ENCODE measurements around the gene SREK1.

The SREK1 gene

DNA sequence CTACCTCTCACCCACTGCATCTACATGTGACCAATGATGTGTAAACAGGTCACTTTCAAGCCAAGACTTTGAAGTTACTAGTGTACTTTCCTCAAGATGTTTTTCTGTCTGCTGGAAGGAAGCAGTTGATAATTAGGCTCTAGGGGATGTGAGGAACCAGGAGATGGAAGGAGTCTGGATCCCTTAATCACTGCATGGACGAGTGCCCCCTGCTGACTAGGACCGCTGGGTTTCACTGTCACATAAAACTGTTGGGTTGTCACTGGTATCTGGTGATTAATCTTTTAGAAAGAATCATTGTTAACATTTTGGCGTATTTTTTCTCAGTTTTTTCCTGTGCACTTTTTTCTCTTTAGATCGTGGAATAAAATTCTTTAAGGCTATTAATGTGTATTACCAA, 79.5 kb downstream of the SREK1 start:
- Histone ChIP-seq H3K79me2 (ENCODE audit: insufficient read depth, low read depth) (no peaks in the 10 kb centered on the region), H3K4me2 (no peak overlapping the region), H3K4me1 (ENCODE audit: low read depth, poor library complexity, severe bottlenecking) (peaks cover 29% of the 10 kb centered on the region), H2AFZ (ENCODE audit: low read depth) (no peak overlapping the region), H3K9ac (no peak overlapping the region), H3K27ac (no peak overlapping the region), H4K20me1 (ENCODE audit: insufficient read depth) (no peaks in the 10 kb centered on the region), H3K27me3 (ENCODE audit: insufficient read depth, low read depth) (no peaks in the 10 kb centered on the region), H3K4me3 (IDR thresholded peaks at IDR 0.05; ENCODE audit: insufficient read depth, low read depth, low read length) (no peak overlapping the region), H3K36me3 (ENCODE audit: insufficient read depth) (no peaks in the 10 kb centered on the region)
- no peak for TF ChIP-seq CTCF (conservative IDR thresholded peaks at IDR 0.05; ENCODE audit: low read depth, low read length)

DNA sequence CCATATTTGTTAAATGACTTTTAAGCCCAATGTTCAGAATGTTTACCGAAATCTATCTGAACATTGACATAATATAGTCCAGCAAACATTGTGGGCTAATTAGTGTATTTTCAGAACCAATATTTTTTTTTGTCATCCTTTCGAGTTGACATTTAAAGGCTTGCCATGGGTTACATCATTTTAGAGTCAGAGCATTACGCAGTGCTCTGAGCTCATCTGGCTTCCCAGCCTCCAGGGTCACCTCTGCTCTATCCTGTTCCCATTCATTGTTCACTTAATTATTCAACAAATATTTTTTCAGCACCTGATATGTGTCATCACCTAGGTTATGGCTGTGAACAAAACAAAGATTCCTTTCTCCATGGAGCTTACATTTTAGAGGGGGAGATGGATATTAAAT, 80.2 kb downstream of the SREK1 start:
- Histone ChIP-seq H3K36me3 (ENCODE audit: insufficient read depth) (no peaks in the 10 kb centered on the region), H3K4me3 (IDR thresholded peaks at IDR 0.05; ENCODE audit: insufficient read depth, low read depth, low read length) (no peak overlapping the region), H4K20me1 (ENCODE audit: insufficient read depth) (no peaks in the 10 kb centered on the region), H3K9ac (no peak overlapping the region), H3K4me2 (no peak overlapping the region), H3K27ac (no peak overlapping the region), H3K79me2 (ENCODE audit: insufficient read depth, low read depth) (no peaks in the 10 kb centered on the region), H2AFZ (ENCODE audit: low read depth) (no peak overlapping the region), H3K27me3 (ENCODE audit: insufficient read depth, low read depth) (no peaks in the 10 kb centered on the region), H3K4me1 (ENCODE audit: low read depth, poor library complexity, severe bottlenecking) (peaks cover 29% of the 10 kb centered on the region)
- no peak for TF ChIP-seq CTCF (conservative IDR thresholded peaks at IDR 0.05; ENCODE audit: low read depth, low read length)

DNA sequence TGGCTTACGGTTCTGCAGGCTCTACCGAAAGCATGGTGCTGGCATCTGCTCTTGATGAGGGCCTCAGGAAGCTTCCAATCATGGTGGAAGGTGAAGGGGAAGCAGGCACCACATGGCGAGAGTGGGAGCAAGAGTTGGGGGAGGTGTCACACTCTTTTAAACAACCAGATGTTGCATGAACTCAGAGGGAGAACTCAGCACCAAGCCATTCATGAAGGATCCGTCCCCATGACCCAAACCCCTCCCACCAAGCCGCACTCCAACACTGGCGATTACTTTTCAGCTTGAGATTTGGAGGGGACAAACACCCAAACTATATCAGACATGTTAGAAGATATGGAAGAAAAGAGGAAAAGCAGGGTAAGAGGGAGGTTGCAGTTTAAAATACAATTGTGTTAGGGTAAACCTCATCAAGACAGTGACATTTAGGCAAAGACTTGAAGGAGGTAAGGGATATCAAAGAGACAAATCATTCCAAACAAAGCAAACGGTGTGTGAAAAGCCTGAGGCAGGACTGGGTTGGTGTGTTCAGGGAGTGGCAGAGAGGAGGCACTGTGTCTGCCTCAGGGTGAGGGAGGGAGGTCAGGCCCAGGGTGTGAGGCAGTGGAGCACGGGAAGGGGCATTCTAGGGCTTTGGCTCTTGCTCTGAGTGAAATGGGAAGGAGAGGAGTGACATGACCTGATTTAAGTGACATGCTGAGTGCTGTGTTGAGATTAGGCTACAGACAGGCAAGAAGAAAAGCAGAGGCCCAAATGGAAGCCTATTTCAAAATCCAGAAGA, 80.9 kb downstream of the SREK1 start:
- H2AFZ ChIP-seq (ENCODE audit: low read depth) = no peak overlapping the region
- no peak overlapping the region for H3K27ac ChIP-seq
- no peaks in the 10 kb centered on the region for H3K27me3 ChIP-seq (ENCODE audit: insufficient read depth, low read depth)
- H3K36me3 ChIP-seq (ENCODE audit: insufficient read depth) = no peaks in the 10 kb centered on the region
- H3K4me1 ChIP-seq (ENCODE audit: low read depth, poor library complexity, severe bottlenecking) = peaks cover 29% of the 10 kb centered on the region
- no peaks in the 10 kb centered on the region for H3K79me2 ChIP-seq (ENCODE audit: insufficient read depth, low read depth)
- TF ChIP-seq CTCF (conservative IDR thresholded peaks at IDR 0.05; ENCODE audit: low read depth, low read length) = no peak
- H3K4me2 ChIP-seq = no peak overlapping the region
- no peak overlapping the region for H3K9ac ChIP-seq
- no peak overlapping the region for H3K4me3 ChIP-seq (IDR thresholded peaks at IDR 0.05; ENCODE audit: insufficient read depth, low read depth, low read length)
- no peaks in the 10 kb centered on the region for H4K20me1 ChIP-seq (ENCODE audit: insufficient read depth)

DNA sequence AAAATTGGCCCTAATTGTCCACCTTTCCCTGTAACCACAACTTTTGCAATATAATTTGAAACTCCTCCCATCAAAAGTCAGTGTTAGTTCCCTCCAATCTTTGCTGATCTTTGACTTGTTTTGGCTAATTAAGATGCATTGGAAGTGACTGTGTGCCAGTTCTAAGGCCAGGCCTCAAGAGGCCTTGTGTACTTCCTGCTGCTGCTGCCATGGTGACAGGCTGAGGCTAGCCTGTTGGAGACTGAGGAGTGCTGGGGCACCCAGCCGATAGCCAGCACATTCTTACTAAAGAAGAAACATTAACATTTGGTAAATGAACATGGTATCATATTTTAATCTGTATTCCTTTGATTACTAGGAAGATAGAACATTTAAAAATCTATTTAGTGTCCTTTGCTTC, 86.5 kb downstream of the SREK1 start:
- no peaks in the 10 kb centered on the region for H3K36me3 ChIP-seq (ENCODE audit: insufficient read depth)
- no peaks in the 10 kb centered on the region for H4K20me1 ChIP-seq (ENCODE audit: insufficient read depth)
- H3K4me1 ChIP-seq (ENCODE audit: low read depth, poor library complexity, severe bottlenecking) = no peaks in the 10 kb centered on the region
- H3K4me3 ChIP-seq (IDR thresholded peaks at IDR 0.05; ENCODE audit: insufficient read depth, low read depth, low read length) = no peak overlapping the region
- no peak overlapping the region for H3K9ac ChIP-seq
- no peaks in the 10 kb centered on the region for H3K79me2 ChIP-seq (ENCODE audit: insufficient read depth, low read depth)
- no peak overlapping the region for H2AFZ ChIP-seq (ENCODE audit: low read depth)
- no peaks in the 10 kb centered on the region for H3K27me3 ChIP-seq (ENCODE audit: insufficient read depth, low read depth)
- no peak for TF ChIP-seq CTCF (conservative IDR thresholded peaks at IDR 0.05; ENCODE audit: low read depth, low read length)
- no peak overlapping the region for H3K27ac ChIP-seq
- H3K4me2 ChIP-seq = no peak overlapping the region
